Fibroblast of gingiva (primary cell): ENCODE data around the gene PHACTR1.
A peak's percentile ranks its signal among the peaks of the same experiment; 100 is the strongest.

Experiments used
- DNase-seq: peaks from one replicate; pipeline ENCODE4 v3.0.0-alpha.2; 2011; ENCODE audit warnings: low read depth

The PHACTR1 gene

GRCh38 chr6:13074415-13075140, 358.0 kb downstream of the PHACTR1 start:
- DNase-seq, result no peak

GRCh38 chr6:13075141-13075845, 358.7 kb downstream of the PHACTR1 start:
- DNase-seq, result no peak

GRCh38 chr6:13076575-13076974, 360.0 kb downstream of the PHACTR1 start:
- peak; percentile 28 for DNase-seq

GRCh38 chr6:13077117-13077516, 360.6 kb downstream of the PHACTR1 start:
- DNase-seq, result no peak

- DNase-seq, result no peak
Measured at GRCh38 chr6:13079096-13079723, 362.6 kb downstream of the PHACTR1 start.

- no peak for DNase-seq
Measured at GRCh38 chr6:13080462-13081188, 364.1 kb downstream of the PHACTR1 start.

GRCh38 chr6:13081189-13081563, 364.6 kb downstream of the PHACTR1 start:
- DNase-seq, result no peak

GRCh38 chr6:13089296-13089994, 372.9 kb downstream of the PHACTR1 start:
- peak; percentile 42 for DNase-seq

- no peak for DNase-seq
Measured at GRCh38 chr6:13091192-13091591, 374.6 kb downstream of the PHACTR1 start.

- DNase-seq, result no peak
Measured at GRCh38 chr6:13094781-13095425, 378.3 kb downstream of the PHACTR1 start.

GRCh38 chr6:13096084-13096483, 379.5 kb downstream of the PHACTR1 start:
- no peak for DNase-seq

GRCh38 chr6:13097454-13097853, 380.9 kb downstream of the PHACTR1 start:
- DNase-seq, result no peak

GRCh38 chr6:13098006-13098405, 381.4 kb downstream of the PHACTR1 start:
- no peak for DNase-seq

- no peak for DNase-seq
Measured at GRCh38 chr6:13098793-13099570, 382.4 kb downstream of the PHACTR1 start.

- no peak for DNase-seq
Measured at GRCh38 chr6:13099771-13100170, 383.2 kb downstream of the PHACTR1 start.

- no peak for DNase-seq
Measured at GRCh38 chr6:13101409-13101808, 384.8 kb downstream of the PHACTR1 start.

- peak; percentile 10 for DNase-seq
Measured at GRCh38 chr6:13101985-13102384, 385.4 kb downstream of the PHACTR1 start.

GRCh38 chr6:13103169-13103568, 386.6 kb downstream of the PHACTR1 start:
- DNase-seq, result no peak

GRCh38 chr6:13105139-13105538, 388.6 kb downstream of the PHACTR1 start:
- DNase-seq, result no peak

- DNase-seq, result no peak
Measured at GRCh38 chr6:13112921-13113320, 396.4 kb downstream of the PHACTR1 start.

GRCh38 chr6:13113376-13113775, 396.8 kb downstream of the PHACTR1 start:
- no peak for DNase-seq
